Measurements from ENCODE around the gene AGL.

DNA sequence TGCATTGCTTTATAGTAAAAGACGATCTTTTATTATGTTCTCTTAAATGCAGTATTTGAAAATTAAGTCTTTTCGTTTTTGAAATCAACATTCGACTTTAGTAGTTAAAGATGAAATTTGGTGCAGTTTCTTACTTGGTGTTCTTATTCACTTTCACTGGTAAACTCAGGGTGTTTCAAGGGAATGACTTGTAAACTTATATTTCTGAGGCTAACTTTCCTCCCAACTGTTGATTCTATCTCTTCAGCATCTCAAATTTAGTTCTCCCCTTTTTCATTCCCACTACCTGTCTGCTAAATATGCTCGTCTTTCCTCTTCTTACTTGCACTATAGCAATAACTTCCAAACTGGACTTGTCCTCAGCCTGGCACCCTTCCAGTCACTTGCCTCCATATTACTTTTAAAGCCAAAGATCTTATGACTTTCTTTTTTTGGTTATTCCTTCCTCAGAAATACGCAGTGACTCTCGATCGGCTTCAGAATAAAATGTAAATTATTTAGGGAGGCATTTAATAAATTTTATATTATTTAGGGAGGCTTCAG lies 120.6 kb downstream of the AGL start:
- no peak for TF ChIP-seq EZH2phosphoT487 (IDR thresholded peaks at IDR 0.05; ENCODE audit: borderline replicate concordance)
- TF ChIP-seq, protein P1, sequence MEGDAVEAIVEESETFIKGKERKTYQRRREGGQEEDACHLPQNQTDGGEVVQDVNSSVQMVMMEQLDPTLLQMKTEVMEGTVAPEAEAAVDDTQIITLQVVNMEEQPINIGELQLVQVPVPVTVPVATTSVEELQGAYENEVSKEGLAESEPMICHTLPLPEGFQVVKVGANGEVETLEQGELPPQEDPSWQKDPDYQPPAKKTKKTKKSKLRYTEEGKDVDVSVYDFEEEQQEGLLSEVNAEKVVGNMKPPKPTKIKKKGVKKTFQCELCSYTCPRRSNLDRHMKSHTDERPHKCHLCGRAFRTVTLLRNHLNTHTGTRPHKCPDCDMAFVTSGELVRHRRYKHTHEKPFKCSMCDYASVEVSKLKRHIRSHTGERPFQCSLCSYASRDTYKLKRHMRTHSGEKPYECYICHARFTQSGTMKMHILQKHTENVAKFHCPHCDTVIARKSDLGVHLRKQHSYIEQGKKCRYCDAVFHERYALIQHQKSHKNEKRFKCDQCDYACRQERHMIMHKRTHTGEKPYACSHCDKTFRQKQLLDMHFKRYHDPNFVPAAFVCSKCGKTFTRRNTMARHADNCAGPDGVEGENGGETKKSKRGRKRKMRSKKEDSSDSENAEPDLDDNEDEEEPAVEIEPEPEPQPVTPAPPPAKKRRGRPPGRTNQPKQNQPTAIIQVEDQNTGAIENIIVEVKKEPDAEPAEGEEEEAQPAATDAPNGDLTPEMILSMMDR (conservative IDR thresholded peaks at IDR 0.05; ENCODE audit: low read length): no peak

Measured in Loucy (cell line).